AG09319 (cell line): Measurements from ENCODE around the gene ERMAP.

Source experiments
- DNase-seq: peaks from one replicate; pipeline ENCODE4 v3.0.0-alpha.2; 2010; ENCODE audit warnings: low read depth; ENCODE audit errors: extremely low read depth
- TF ChIP-seq, protein P1 (sequence below): IDR thresholded peaks from 2 replicates; pipeline ENCODE4 v1.5.1; 2011; ENCODE audit warnings: low read depth, mild to moderate bottlenecking, inconsistent platforms, low read length, moderate library complexity

Gene ERMAP

DNA sequence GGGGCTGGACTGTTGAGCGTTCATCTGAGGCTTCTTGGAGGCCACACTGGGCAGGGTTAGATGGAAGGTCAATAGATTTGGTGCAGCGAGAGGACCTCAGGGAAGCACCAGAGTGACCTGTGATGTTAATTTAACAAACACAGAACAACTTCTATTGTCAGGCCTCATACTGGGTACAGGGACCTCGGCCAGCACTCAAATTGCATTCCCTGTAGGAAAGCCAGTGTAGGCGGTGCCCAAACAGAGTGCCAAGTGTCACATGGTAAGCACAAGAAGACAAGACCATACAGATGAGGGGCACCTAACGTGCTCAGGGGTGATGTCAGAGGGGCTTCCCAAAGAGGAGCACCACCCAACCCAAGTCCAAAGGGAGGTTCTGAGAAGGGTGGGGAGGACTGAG, 30.8 kb upstream of the ERMAP start:
- DNase-seq: no peak
- TF ChIP-seq, protein P1, sequence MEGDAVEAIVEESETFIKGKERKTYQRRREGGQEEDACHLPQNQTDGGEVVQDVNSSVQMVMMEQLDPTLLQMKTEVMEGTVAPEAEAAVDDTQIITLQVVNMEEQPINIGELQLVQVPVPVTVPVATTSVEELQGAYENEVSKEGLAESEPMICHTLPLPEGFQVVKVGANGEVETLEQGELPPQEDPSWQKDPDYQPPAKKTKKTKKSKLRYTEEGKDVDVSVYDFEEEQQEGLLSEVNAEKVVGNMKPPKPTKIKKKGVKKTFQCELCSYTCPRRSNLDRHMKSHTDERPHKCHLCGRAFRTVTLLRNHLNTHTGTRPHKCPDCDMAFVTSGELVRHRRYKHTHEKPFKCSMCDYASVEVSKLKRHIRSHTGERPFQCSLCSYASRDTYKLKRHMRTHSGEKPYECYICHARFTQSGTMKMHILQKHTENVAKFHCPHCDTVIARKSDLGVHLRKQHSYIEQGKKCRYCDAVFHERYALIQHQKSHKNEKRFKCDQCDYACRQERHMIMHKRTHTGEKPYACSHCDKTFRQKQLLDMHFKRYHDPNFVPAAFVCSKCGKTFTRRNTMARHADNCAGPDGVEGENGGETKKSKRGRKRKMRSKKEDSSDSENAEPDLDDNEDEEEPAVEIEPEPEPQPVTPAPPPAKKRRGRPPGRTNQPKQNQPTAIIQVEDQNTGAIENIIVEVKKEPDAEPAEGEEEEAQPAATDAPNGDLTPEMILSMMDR: no peak

GRCh38 chr1:42788021-42788420, 28.9 kb upstream of the ERMAP start:
- DNase-seq: no peak
- TF ChIP-seq, protein P1: no peak

GRCh38 chr1:42793824-42794223, 23.1 kb upstream of the ERMAP start:
- DNase-seq: no peak
- TF ChIP-seq, protein P1: no peak

- TF ChIP-seq, protein P1: no peak
- DNase-seq: no peak
Measured at GRCh38 chr1:42797414-42797813, 19.5 kb upstream of the ERMAP start.

GRCh38 chr1:42797979-42798378, 18.9 kb upstream of the ERMAP start:
- TF ChIP-seq, protein P1: no peak
- DNase-seq: no peak

DNA sequence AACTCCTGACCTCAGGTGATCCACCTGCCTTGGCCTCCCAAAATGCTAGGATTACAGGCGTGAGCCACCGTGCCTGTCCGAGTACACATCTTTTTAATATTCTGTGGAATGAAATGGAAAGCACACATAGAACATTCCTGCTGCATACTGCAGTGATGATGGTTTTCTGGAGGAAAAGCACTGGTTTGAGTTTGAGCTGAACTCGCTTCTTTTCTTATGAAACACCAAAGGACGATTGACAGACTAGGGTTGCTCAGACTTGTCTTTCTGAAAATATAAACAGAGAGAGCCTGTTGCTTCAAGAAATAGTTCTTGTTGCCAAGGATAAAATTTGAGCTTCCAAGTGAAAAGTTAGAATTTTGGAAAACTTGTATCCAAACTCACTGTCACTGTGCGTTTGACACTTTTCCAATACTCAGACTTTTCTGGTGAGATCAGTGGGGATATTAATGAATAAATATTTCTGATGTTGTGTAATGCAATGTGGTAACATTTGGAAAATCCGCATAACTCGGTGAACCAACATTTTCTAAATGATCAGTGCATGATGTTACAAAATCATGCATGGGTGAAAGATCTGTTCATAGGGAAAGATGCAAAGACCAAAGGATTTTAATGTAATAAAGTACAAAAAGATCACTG, 15.0 kb upstream of the ERMAP start:
- TF ChIP-seq, protein P1: no peak
- peak; percentile 24 for DNase-seq

GRCh38 chr1:42806171-42806570, 10.8 kb upstream of the ERMAP start:
- TF ChIP-seq, protein P1: no peak
- no peak for DNase-seq
